Spinal cord (tissue), 10 donors: ENCODE results near the gene HTR3E. TPM values are rescaled to one million over a fixed set of nuclear protein-coding genes. Genes with fewer than 3 reads are reported as not detected.
"Not testable (repeated sequence)": the region's sequence is repeated elsewhere in the genome, so short reads cannot be mapped to it uniquely, and the experiment has no call there.

Experiments used
- DNase-seq, 6 donors: peaks; one replicate each; pipeline versions ENCODE4 v3.0.0 to v3.0.0-alpha.2; 2013 to 2015; ENCODE audit warnings: low spot score in 6 of 6, low read depth in 4 of 6
- H3K27ac ChIP-seq: one replicate; pipeline ENCODE4 v1.5.1; 2013; ENCODE audit warnings: low read depth, low read length, control low read depth
- H3K27me3 ChIP-seq: one replicate; pipeline ENCODE4 v1.6.1; 2013; ENCODE audit warnings: low read length; ENCODE audit not compliant: control insufficient read depth, insufficient read depth
- H3K36me3 ChIP-seq: one replicate; pipeline ENCODE4 v1.6.1; 2013; ENCODE audit warnings: low read length; ENCODE audit not compliant: control insufficient read depth, insufficient read depth
- H3K4me1 ChIP-seq: one replicate; pipeline ENCODE4 v1.6.1; 2013; ENCODE audit warnings: low read length; ENCODE audit not compliant: control insufficient read depth, insufficient read depth
- H3K4me3 ChIP-seq: one replicate; pipeline ENCODE4 v1.5.1; 2013; ENCODE audit warnings: low read depth, low read length, control low read depth
- H3K9me3 ChIP-seq: one replicate; pipeline ENCODE4 v1.6.1; 2013; ENCODE audit warnings: low read length; ENCODE audit not compliant: control insufficient read depth, insufficient read depth
- WGBS: methylation state at CpG from one replicate; pipeline ENCODE4 v1.1.5; 2013; ENCODE audit warnings: missing lambda C conversion rate; ENCODE audit not compliant: insufficient coverage; 5-methylcytosine and 5-hydroxymethylcytosine counted together
- polyA plus RNA-seq, 2 donors: library from polyadenylated mRNA; unstranded; fragments of 120-200 nt; gene quantifications; one replicate each; pipeline ENCODE4 v1.2.1, GENCODE V29; 2013; ENCODE audit not compliant: insufficient read length in 2 of 2
- small RNA-seq: library from RNA; depleted of rRNA; stranded (forward); fragments of <200 nt; gene quantifications from one replicate; pipeline ENCODE3, GENCODE V24; 2014; ENCODE audit warnings: low replicate concordance
- total RNA-seq, 2 donors: library from RNA; depleted of rRNA in 1 of 2; stranded (reverse); fragments of 120-200 nt in 1 of 2; fragments of >200 nt in 1 of 2; gene quantifications; one replicate each; pipeline versions ENCODE4 v1.2.3 to v1.2.4, GENCODE V29; 2013 to 2014
- donor health status: healthy.

The HTR3E gene
- total and polyA plus RNA-seq, 4 donors = not detected

GRCh38 chr3:184149123-184149522, 52.3 kb downstream of the HTR3E start:
- 100% methylated on average over 2 of the region's 6 CpGs for WGBS
- DNase-seq = no peak
- no peaks in the 10 kb centered on the region for H3K27me3 ChIP-seq
- peaks cover under 1% of the 10 kb centered on the region for H3K4me1 ChIP-seq
- H3K36me3 ChIP-seq = peaks cover 19% of the 10 kb centered on the region
- H3K27ac ChIP-seq = no peak overlapping the region
- no peak overlapping the region for H3K4me3 ChIP-seq
- no peaks in the 10 kb centered on the region for H3K9me3 ChIP-seq

DNA sequence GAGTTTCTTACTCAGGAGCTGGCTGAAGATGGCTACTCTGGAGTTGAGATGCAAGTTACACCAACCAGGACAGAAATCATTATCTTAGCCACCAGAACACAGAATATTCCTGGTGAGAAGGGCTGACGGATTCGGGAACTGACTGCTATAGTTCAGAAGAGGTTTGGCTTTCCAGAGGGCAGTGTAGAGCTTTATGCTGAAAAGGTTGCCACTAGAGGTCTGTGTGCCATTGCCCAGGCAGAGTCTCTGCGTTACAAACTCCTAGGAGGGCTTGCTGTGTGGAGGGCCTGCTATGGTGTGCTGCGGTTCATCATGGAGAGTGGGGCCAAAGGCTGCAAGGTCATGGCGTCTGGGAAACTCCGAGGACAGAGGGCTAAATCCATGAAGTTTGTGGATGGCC, 52.9 kb downstream of the HTR3E start:
- H3K36me3 ChIP-seq = peaks cover 13% of the 10 kb centered on the region
- 86% methylated on average over 4 of the region's 6 CpGs for WGBS

DNA sequence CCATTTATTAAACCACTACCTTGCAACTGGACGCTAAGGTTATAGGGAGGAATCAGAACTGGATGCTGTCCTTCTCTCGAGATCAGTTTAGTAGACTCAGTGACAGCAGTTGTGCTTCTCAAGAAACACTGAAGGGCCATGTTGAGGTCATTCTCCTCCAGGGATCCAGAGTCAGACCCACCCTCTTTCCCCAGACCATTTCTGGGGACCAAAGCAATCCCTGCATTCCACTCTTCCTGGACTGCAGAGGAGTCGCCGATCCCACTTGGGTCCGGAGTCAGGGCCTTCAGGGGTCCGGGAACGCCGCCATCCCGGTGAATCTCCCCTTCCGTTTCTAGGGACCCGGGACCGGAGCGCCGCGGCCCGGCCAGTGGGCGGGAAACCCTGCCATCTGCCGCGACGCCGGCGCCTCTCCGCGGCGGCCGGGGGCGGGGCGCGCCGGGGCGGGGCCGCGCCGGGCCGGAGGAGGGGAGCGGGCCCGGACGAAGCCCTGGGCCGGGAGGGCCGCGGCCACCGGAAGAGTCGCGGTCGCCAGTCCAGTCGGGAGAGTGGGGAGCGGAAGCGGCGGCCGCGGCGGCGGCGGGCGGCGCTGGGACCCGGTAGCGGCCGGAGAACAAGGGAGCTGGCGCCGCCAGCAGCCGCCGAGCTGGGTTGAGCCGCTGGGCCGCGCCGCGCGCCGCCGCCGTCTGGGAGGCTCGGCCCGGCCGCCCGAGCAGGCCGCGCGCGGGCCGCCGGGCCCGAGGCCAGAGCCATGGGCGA, 58.2 kb downstream of the HTR3E start, which contains the start of gene DVL3:
DVL3 (plus strand) TSS at position 493 of the 759 bp plus-strand sequence; CDS start at position 752, 259 bp downstream.
- H3K9me3 ChIP-seq = no peaks in the 10 kb centered on the region
- no peaks in the 10 kb centered on the region for H3K27me3 ChIP-seq
- H3K4me3 ChIP-seq = peak within 1 kb of the TSS; percentile 91
- H3K4me1 ChIP-seq = peaks cover 29% of the 10 kb centered on the region
- peak within 1 kb of the TSS; percentile 91 for H3K27ac ChIP-seq
- DNase-seq = peak in 4 of 6 donors; percentile 38 to 82 (median 60)
- H3K36me3 ChIP-seq = peaks cover 3% of the 10 kb centered on the region
- WGBS = under 1% methylated on average over 82 of the region's 84 CpGs

More for the DNA sequence above, 52.9 kb downstream of the HTR3E start:
- not testable (repeated sequence) for H3K4me1 ChIP-seq, H3K27me3 ChIP-seq, H3K27ac ChIP-seq, H3K4me3 ChIP-seq, DNase-seq, H3K9me3 ChIP-seq

GRCh38 chr3:184155644-184156521, 59.0 kb downstream of the HTR3E start:
- Histone ChIP-seq H3K9me3 (no peaks in the 10 kb centered on the region), H3K4me1 (peaks cover 34% of the 10 kb centered on the region), H3K27me3 (no peaks in the 10 kb centered on the region), H3K36me3 (peaks cover 7% of the 10 kb centered on the region), H3K4me3 (peak overlapping the region; percentile 91), H3K27ac (peak overlapping the region; percentile 85)
- DNase-seq = peak in 2 of 6 donors; percentile 45 to 46
- 0% methylated on average over 43 of the region's 47 CpGs for WGBS

GRCh38 chr3:184156522-184156955, 59.7 kb downstream of the HTR3E start:
- no peaks in the 10 kb centered on the region for H3K27me3 ChIP-seq
- peaks cover 9% of the 10 kb centered on the region for H3K36me3 ChIP-seq
- peak overlapping the region; percentile 85 for H3K27ac ChIP-seq
- H3K4me1 ChIP-seq = peaks cover 38% of the 10 kb centered on the region
- DNase-seq = peak in 4 of 6 donors; percentile 36 to 88 (median 70)
- H3K4me3 ChIP-seq = peak overlapping the region; percentile 91
- H3K9me3 ChIP-seq = no peaks in the 10 kb centered on the region
- WGBS = 0% methylated on average over 3 of the region's 6 CpGs

Small RNA genes lying within 50 kb of the gene (small RNA-seq; reads per million reads assigned to genes)
- not detected for gene RF00019

Other genes with a start within 250 kb of the HTR3E start
- 10 to 100 TPM; 22.6 to 46.6 TPM for gene PARL, start 212.2 kb upstream of the HTR3E start, total RNA-seq
- gene PARL, start 212.2 kb upstream of the HTR3E start, polyA plus RNA-seq = 10 to 100 TPM; 38.3 to 45.5 TPM
- gene ABCC5, start 79.2 kb upstream of the HTR3E start, total RNA-seq = 10 to 100 TPM; 40.7 to 43.0 TPM
- 10 to 100 TPM; 77.3 to 89.2 TPM for gene ABCC5, start 79.2 kb upstream of the HTR3E start, polyA plus RNA-seq
- not detected for gene HTR3D, start 65.3 kb upstream of the HTR3E start, total RNA-seq
- not detected for gene HTR3D, start 65.3 kb upstream of the HTR3E start, polyA plus RNA-seq
- not detected for gene HTR3C, start 44.0 kb upstream of the HTR3E start, total RNA-seq
- gene HTR3C, start 44.0 kb upstream of the HTR3E start, polyA plus RNA-seq = not detected
- 10 to 100 TPM; 38.3 to 39.0 TPM for gene EIF2B5, start 38.3 kb downstream of the HTR3E start, total RNA-seq
- 10 to 100 TPM; 52.6 to 58.9 TPM for gene EIF2B5, start 38.3 kb downstream of the HTR3E start, polyA plus RNA-seq
- gene DVL3, start 58.3 kb downstream of the HTR3E start, total RNA-seq = 10 to 100 TPM; 20.7 to 43.7 TPM
- 100 to 1,000 TPM; 105 to 114 TPM for gene DVL3, start 58.3 kb downstream of the HTR3E start, polyA plus RNA-seq
- gene AP2M1, start 77.8 kb downstream of the HTR3E start, total RNA-seq = 100 to 1,000 TPM; 293 to 307 TPM
- gene AP2M1, start 77.8 kb downstream of the HTR3E start, polyA plus RNA-seq = 100 to 1,000 TPM; 523 to 556 TPM
- 10 to 100 TPM; 47.9 to 49.5 TPM for gene ABCF3, start 89.1 kb downstream of the HTR3E start, total RNA-seq
- 10 to 100 TPM; 78.4 to 94.4 TPM for gene ABCF3, start 89.1 kb downstream of the HTR3E start, polyA plus RNA-seq
- 10 to 100 TPM in 1 of 2 donors, 1 to 10 TPM in 1; 4.6 to 12.0 TPM for gene VWA5B2, start 132.5 kb downstream of the HTR3E start, total RNA-seq
- gene VWA5B2, start 132.5 kb downstream of the HTR3E start, polyA plus RNA-seq = 10 to 100 TPM; 36.4 to 55.5 TPM
- gene ALG3, start 151.9 kb downstream of the HTR3E start, total RNA-seq = 10 to 100 TPM in 1 of 2 donors, 1 to 10 TPM in 1; 9.1 to 13.2 TPM
- gene ALG3, start 151.9 kb downstream of the HTR3E start, polyA plus RNA-seq = 10 to 100 TPM; 25.4 to 29.4 TPM
- gene EEF1AKMT4, start 152.6 kb downstream of the HTR3E start, total RNA-seq = 1 to 10 TPM in 1 of 2 donors, under 1 TPM in 1; 0.40 to 1.9 TPM
- 1 to 10 TPM; 1.8 to 1.9 TPM for gene EEF1AKMT4, start 152.6 kb downstream of the HTR3E start, polyA plus RNA-seq
- 1 to 10 TPM; 9.1 to 9.6 TPM for gene CAMK2N2, start 164.5 kb downstream of the HTR3E start, total RNA-seq
- 100 to 1,000 TPM; 203 to 204 TPM for gene CAMK2N2, start 164.5 kb downstream of the HTR3E start, polyA plus RNA-seq
- gene ECE2, start 179.0 kb downstream of the HTR3E start, total RNA-seq = 10 to 100 TPM in 1 of 2 donors, 1 to 10 TPM in 1; 3.6 to 12.5 TPM
- 10 to 100 TPM; 18.6 to 23.1 TPM for gene ECE2, start 179.0 kb downstream of the HTR3E start, polyA plus RNA-seq
- 100 to 1,000 TPM; 177 to 237 TPM for gene PSMD2, start 202.2 kb downstream of the HTR3E start, total RNA-seq
- 100 to 1,000 TPM; 268 to 275 TPM for gene PSMD2, start 202.2 kb downstream of the HTR3E start, polyA plus RNA-seq
- 100 to 1,000 TPM; 132 to 139 TPM for gene EIF4G1, start 217.5 kb downstream of the HTR3E start, total RNA-seq
- 100 to 1,000 TPM; 187 TPM for gene EIF4G1, start 217.5 kb downstream of the HTR3E start, polyA plus RNA-seq
- 10 to 100 TPM; 35.4 to 43.8 TPM for gene FAM131A, start 240.5 kb downstream of the HTR3E start, total RNA-seq
- 10 to 100 TPM; 50.1 to 57.3 TPM for gene FAM131A, start 240.5 kb downstream of the HTR3E start, polyA plus RNA-seq